Kidney (tissue), 14 donors: ENCODE data around the gene MAML3. TPM values are rescaled to one million over a fixed set of nuclear protein-coding genes. Genes with fewer than 3 reads are reported as not detected.

Experiments used
- DNase-seq, 5 donors: peaks; one replicate each; pipeline ENCODE4 v3.0.0-alpha.2; 2013 to 2020
- FAIRE-seq: peaks from 2 replicates; lab custom pipeline; 2012; peaks lifted over from hg19 to GRCh38; lab: Jason Lieb, UNC
- H3K27ac ChIP-seq, 2 donors: one replicate each; pipeline ENCODE4 v1.7.0; 2013; ENCODE audit warnings: low read depth in 2 of 2, low read length in 2 of 2, inconsistent platforms in 1 of 2
- H3K27me3 ChIP-seq: one replicate; pipeline ENCODE4 v1.7.1; 2013; ENCODE audit warnings: low read length, inconsistent platforms; ENCODE audit not compliant: control insufficient read depth, insufficient read depth
- H3K36me3 ChIP-seq, 3 donors: one replicate each; pipeline versions ENCODE4 v1.7.0 to v1.7.1; 2013; ENCODE audit warnings: low read length in 3 of 3, control low read depth in 1 of 3, inconsistent platforms in 1 of 3; ENCODE audit not compliant: insufficient read depth in 3 of 3, control insufficient read depth in 2 of 3
- H3K4me1 ChIP-seq, 3 donors: one replicate each; pipeline versions ENCODE4 v1.7.0 to v1.7.1; 2013; ENCODE audit warnings: low read length in 3 of 3, inconsistent platforms in 1 of 3, low read depth in 1 of 3; ENCODE audit not compliant: control insufficient read depth in 2 of 3, insufficient read depth in 2 of 3
- H3K4me3 ChIP-seq, 3 donors: one replicate each; pipeline versions ENCODE4 v1.7.0 to v1.8.1; 2013; ENCODE audit warnings: low read length in 3 of 3, control low read depth in 1 of 3, inconsistent platforms in 1 of 3
- H3K9ac ChIP-seq, 3 donors: one replicate each; pipeline versions ENCODE4 v1.7.0 to v1.7.1; 2013; ENCODE audit warnings: low read length in 3 of 3, control low read depth in 1 of 3, inconsistent platforms in 1 of 3
- H3K9me3 ChIP-seq, 3 donors: one replicate each; pipeline versions ENCODE4 v1.7.0 to v1.7.1; 2013; ENCODE audit warnings: low read length in 3 of 3, control low read depth in 1 of 3, inconsistent platforms in 1 of 3; ENCODE audit not compliant: control insufficient read depth in 2 of 3, insufficient read depth in 1 of 3
- CTCF ChIP-seq: IDR thresholded peaks from 3 replicates; pipeline ENCODE4 v1.5.1; 2012; ENCODE audit warnings: mild to moderate bottlenecking, moderate library complexity, borderline replicate concordance; ENCODE audit not compliant: insufficient read depth; ENCODE audit errors: extremely low read depth
- intact Hi-C: fragments of 100-400 bp; cut with DNase I; formaldehyde crosslinking; loops from one replicate; pipeline ENCODE4 v1.11.1; 2022
- polyA plus RNA-seq: library from polyadenylated mRNA; stranded (reverse); fragments of 350-450 nt; fragmentation: Illumina TruSeq; extraction: RNeasy Lipid Tissue Mini Kit (QIAGEN cat#74804); gene quantifications from one replicate; pipeline ENCODE4 v1.2.3, GENCODE V29; 2014; ENCODE audit warnings: low read depth, low replicate concordance; ENCODE audit not compliant: insufficient read depth
- total RNA-seq: library from RNA; stranded (reverse); fragmentation: NEBNext Ultra II Directional; extraction: Animal tissue kit (Norgen Biotek cat#: 25700); gene quantifications from one replicate; pipeline ENCODE4 v1.2.1, GENCODE V29; 2021
- donor health status: control.
- donor health status: control.
- donor health status: control.
- donor health status: control.
- donor health status: control.
- donor health status: DM: yes; HTN: yes; CAD: no.
- donor health status: Normal renal cell carcinoma (clear cell type).

Gene MAML3
- total and polyA plus RNA-seq, 2 donors from 2014 or later: 1.4 to 10.4 TPM

- H3K4me1 ChIP-seq: peaks cover 0 to 15% (median 8%) of the 10 kb centered on the region in 3 donors
- no peak overlapping the region for H3K4me3 ChIP-seq
- no peak overlapping the region for H3K9ac ChIP-seq
- H3K27me3 ChIP-seq: no peaks in the 10 kb centered on the region
- H3K9me3 ChIP-seq: no peaks in the 10 kb centered on the region
- H3K36me3 ChIP-seq: no peaks in the 10 kb centered on the region
- no peak overlapping the region for H3K27ac ChIP-seq
- FAIRE-seq (no peak), DNase-seq (no peak)
- intact Hi-C loops: no loop called here
- TF ChIP-seq CTCF: no peak
Measured at GRCh38 chr4:139760567-139760966, 393.4 kb downstream of the MAML3 start.

GRCh38 chr4:139759097-139759496 is 394.9 kb downstream of the MAML3 start:
- DNase-seq (no peak), FAIRE-seq (no peak)
- intact Hi-C loops: no loop called here
- no peak overlapping the region for H3K9ac ChIP-seq
- peaks cover 0 to 8% (median 8%) of the 10 kb centered on the region in 3 donors for H3K4me1 ChIP-seq
- no peaks in the 10 kb centered on the region for H3K9me3 ChIP-seq
- no peaks in the 10 kb centered on the region for H3K27me3 ChIP-seq
- no peak for TF ChIP-seq CTCF
- H3K27ac ChIP-seq: no peak overlapping the region
- no peak overlapping the region for H3K4me3 ChIP-seq
- no peaks in the 10 kb centered on the region for H3K36me3 ChIP-seq

- no peak for DNase-seq
- intact Hi-C loops: no loop called here
- H3K36me3 ChIP-seq: no peaks in the 10 kb centered on the region
- H3K4me3 ChIP-seq: no peak overlapping the region
- no peak overlapping the region for H3K9ac ChIP-seq
- H3K27me3 ChIP-seq: no peaks in the 10 kb centered on the region
- FAIRE-seq: no peak
- no peak overlapping the region for H3K27ac ChIP-seq
- peaks cover 0 to 8% (median 2%) of the 10 kb centered on the region in 3 donors for H3K4me1 ChIP-seq
- no peaks in the 10 kb centered on the region for H3K9me3 ChIP-seq
- TF ChIP-seq CTCF: no peak
Measured at GRCh38 chr4:139756391-139757180, 397.4 kb downstream of the MAML3 start.

- TF ChIP-seq CTCF: no peak
- H3K36me3 ChIP-seq: no peaks in the 10 kb centered on the region
- H3K9ac ChIP-seq: no peak overlapping the region
- H3K9me3 ChIP-seq: no peaks in the 10 kb centered on the region
- intact Hi-C loops: no loop called here
- FAIRE-seq (no peak), DNase-seq (no peak)
- H3K4me3 ChIP-seq: no peak overlapping the region
- no peak overlapping the region for H3K27ac ChIP-seq
- peaks cover 0 to 8% (median 0%) of the 10 kb centered on the region in 3 donors for H3K4me1 ChIP-seq
- no peaks in the 10 kb centered on the region for H3K27me3 ChIP-seq
Measured at GRCh38 chr4:139754938-139755337, 399.0 kb downstream of the MAML3 start.
